Medulla oblongata (tissue), 1 donor: Measurements from ENCODE around the gene COL18A1.
"Not testable (repeated sequence)": the region's sequence is repeated elsewhere in the genome, so short reads cannot be mapped to it uniquely, and the experiment has no call there.

ENCODE experiments used
- DNase-seq: peaks from one replicate; pipeline ENCODE4 v3.0.0-alpha.2; 2015; ENCODE audit errors: extremely low spot score

COL18A1 gene

GRCh38 chr21:45559216-45560105 lies 154.5 kb downstream of the COL18A1 start:
- no peak for DNase-seq

GRCh38 chr21:45560106-45561021 lies 155.4 kb downstream of the COL18A1 start:
- no peak for DNase-seq

GRCh38 chr21:45561241-45561640 lies 156.3 kb downstream of the COL18A1 start:
- DNase-seq, result not testable (repeated sequence)

- no peak for DNase-seq
These were observed 157.4 kb downstream of the COL18A1 start for GRCh38 chr21:45562402-45562801.

- no peak for DNase-seq
These were observed 158.0 kb downstream of the COL18A1 start for GRCh38 chr21:45562965-45563364.
